WTC11 (cell line): ENCODE measurements around the gene PKD2L1. TPM values are rescaled to one million over a fixed set of nuclear protein-coding genes. Genes with fewer than 3 reads are reported as not detected.

Experiments used
- ATAC-seq: fragments of 200-7000 bp; cut with Tn5 transposase; 2 replicates; pipeline ENCODE4 v1.10.0; 2021; ENCODE audit warnings: mild to moderate bottlenecking, moderate library complexity
- CTCF ChIA-PET: fragments of 300-600 bp; sonication (Branson Sonifier 250); formaldehyde crosslinking; loops from one replicate; lab custom pipeline; 2021; ENCODE audit warnings: antibody characterized with exemption; lab: Charles Lee
- POLR2A ChIA-PET: fragments of 350-600 bp; sonication (Branson Sonifier 250); formaldehyde crosslinking; loops from one replicate; lab custom pipeline; 2021; ENCODE audit warnings: antibody characterized with exemption; lab: Charles Lee
- DNase-seq: peaks from one replicate; pipeline ENCODE4 v3.0.0; 2021; ENCODE audit warnings: low spot score
- H3K27ac Mint-ChIP-seq: 2 replicates; pipeline ENCODE4 v1.8.0; 2021; ENCODE audit warnings: mixed read lengths
- H3K27me3 Mint-ChIP-seq: 2 replicates; pipeline ENCODE4 v1.8.0; 2021; ENCODE audit warnings: low read depth, mild to moderate bottlenecking, moderate library complexity, mixed read lengths
- H3K36me3 Mint-ChIP-seq: 2 replicates; pipeline ENCODE4 v1.8.0; 2021; ENCODE audit warnings: mixed read lengths
- H3K4me1 Mint-ChIP-seq: 2 replicates; pipeline ENCODE4 v1.8.0; 2022; ENCODE audit warnings: mixed read lengths
- H3K4me3 Mint-ChIP-seq: 2 replicates; pipeline ENCODE4 v1.8.0; 2021; ENCODE audit warnings: mild to moderate bottlenecking, moderate library complexity, mixed read lengths
- H3K9me3 Mint-ChIP-seq: 2 replicates; pipeline ENCODE4 v1.8.0; 2021; ENCODE audit warnings: mixed read lengths
- CREB1 ChIP-seq: sonication (generic); formaldehyde crosslinking; IDR thresholded peaks from 2 replicates; pipeline ENCODE4 v1.8.0; 2023; ENCODE audit warnings: mild to moderate bottlenecking, missing genetic modification reagents
- CREM ChIP-seq: sonication (generic); formaldehyde crosslinking; IDR thresholded peaks from 2 replicates; pipeline ENCODE4 v1.8.1; 2022; ENCODE audit warnings: mild to moderate bottlenecking, missing genetic modification reagents, moderate library complexity
- EMX1 ChIP-seq: fragments of 250-450 bp; sonication (Bioruptor Pico); IDR thresholded peaks from 2 replicates; pipeline ENCODE4 v1.8.0; 2021; ENCODE audit warnings: mild to moderate bottlenecking
- ETV6 ChIP-seq: sonication (generic); formaldehyde crosslinking; IDR thresholded peaks from 2 replicates; pipeline ENCODE4 v1.8.1; 2022; ENCODE audit warnings: mild to moderate bottlenecking, missing genetic modification reagents
- GABPB1 ChIP-seq: sonication (generic); formaldehyde crosslinking; IDR thresholded peaks from 2 replicates; pipeline ENCODE4 v1.8.1; 2023; ENCODE audit warnings: mild to moderate bottlenecking, missing genetic modification reagents
- JAZF1 ChIP-seq: fragments of 250-450 bp; sonication (Bioruptor Pico); IDR thresholded peaks from 2 replicates; pipeline ENCODE4 v1.9.0; 2021; ENCODE audit warnings: moderate library complexity, mild to moderate bottlenecking, inconsistent platforms
- KAT7 ChIP-seq: sonication (generic); formaldehyde crosslinking; IDR thresholded peaks from 2 replicates; pipeline ENCODE4 v1.8.1; 2023; ENCODE audit warnings: missing genetic modification reagents, mild to moderate bottlenecking, borderline replicate concordance
- NFYB ChIP-seq: sonication (generic); formaldehyde crosslinking; conservative IDR thresholded peaks from 2 replicates; pipeline ENCODE4 v1.8.0; 2022; ENCODE audit warnings: low read depth, missing genetic modification reagents
- ZNF121 ChIP-seq: sonication (generic); formaldehyde crosslinking; IDR thresholded peaks from 2 replicates; pipeline ENCODE4 v1.8.0; 2023; ENCODE audit warnings: missing genetic modification reagents
- ZNF317 ChIP-seq: sonication (generic); formaldehyde crosslinking; IDR thresholded peaks from 2 replicates; pipeline ENCODE4 v1.8.1; 2023; ENCODE audit warnings: low read depth, mild to moderate bottlenecking, moderate library complexity, missing genetic modification reagents, borderline replicate concordance
- total RNA-seq: library from RNA; stranded (reverse); gene quantifications from 3 replicates; pipeline ENCODE4 v1.2.3, GENCODE V29; 2021
- TF ChIP-seq, protein P1 (sequence below): sonication (generic); formaldehyde crosslinking; IDR thresholded peaks from 2 replicates; pipeline ENCODE4 v1.8.0; 2022; ENCODE audit warnings: mild to moderate bottlenecking, missing genetic modification reagents
- TF ChIP-seq, protein P2 (sequence below): sonication (generic); formaldehyde crosslinking; IDR thresholded peaks from 2 replicates; pipeline ENCODE4 v1.8.1; 2022; ENCODE audit warnings: low read depth, missing genetic modification reagents, borderline replicate concordance
- TF ChIP-seq, protein P3 (sequence below): fragments of 200-600 bp; IDR thresholded peaks from 2 replicates; pipeline ENCODE4 v1.8.0; 2022; ENCODE audit warnings: antibody characterized with exemption
- TF ChIP-seq, protein P4 (sequence below): sonication (generic); formaldehyde crosslinking; IDR thresholded peaks from 2 replicates; pipeline ENCODE4 v1.8.0; 2022; ENCODE audit warnings: missing genetic modification reagents

The PKD2L1 gene
- total RNA-seq, 1 experiment from 2014 or later: not detected

DNA sequence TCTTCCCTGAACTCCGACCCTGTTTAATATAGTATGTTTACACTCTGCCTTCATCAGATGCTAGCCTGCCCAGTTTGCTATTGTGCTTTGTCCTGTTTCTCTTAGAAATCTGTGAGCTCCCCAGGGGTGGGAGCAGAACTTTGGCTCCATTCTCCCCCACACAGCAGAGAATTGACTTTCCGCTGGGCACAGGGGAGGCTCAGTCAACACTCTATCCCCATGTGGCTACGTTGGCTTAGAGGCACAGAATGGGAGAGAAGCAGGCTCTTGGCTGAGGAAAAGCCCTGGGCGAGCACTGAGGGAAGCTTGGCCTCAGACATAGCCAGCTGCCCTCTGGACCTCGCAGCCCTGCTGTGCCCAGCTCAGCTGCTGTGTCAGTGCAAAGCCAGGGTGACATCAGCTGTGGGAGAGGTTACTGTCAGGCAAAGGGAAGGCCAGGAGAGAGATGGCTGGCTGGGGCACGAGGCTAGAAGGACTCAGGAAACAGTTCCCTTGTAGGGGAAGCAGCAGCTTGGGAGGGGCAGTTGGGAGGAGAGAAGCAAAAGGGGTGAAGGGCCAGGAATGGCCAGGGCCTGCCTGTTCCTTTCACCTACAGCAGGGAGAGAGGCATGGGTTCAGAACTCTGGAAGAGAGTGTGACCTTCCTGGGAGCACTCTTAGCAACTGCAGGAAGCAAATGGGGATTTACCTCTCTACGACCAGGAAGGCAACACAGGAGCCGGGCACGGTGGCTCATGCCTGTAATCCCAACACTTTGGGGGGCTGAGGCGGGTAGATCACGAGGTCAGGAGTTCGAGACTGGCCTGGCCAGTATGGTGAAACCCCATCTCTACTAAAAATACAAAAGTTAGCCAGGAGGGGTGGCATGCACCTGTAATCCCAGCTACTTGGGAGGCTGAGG, 11.2 kb upstream of the PKD2L1 start:
- no peak for ATAC-seq

DNA sequence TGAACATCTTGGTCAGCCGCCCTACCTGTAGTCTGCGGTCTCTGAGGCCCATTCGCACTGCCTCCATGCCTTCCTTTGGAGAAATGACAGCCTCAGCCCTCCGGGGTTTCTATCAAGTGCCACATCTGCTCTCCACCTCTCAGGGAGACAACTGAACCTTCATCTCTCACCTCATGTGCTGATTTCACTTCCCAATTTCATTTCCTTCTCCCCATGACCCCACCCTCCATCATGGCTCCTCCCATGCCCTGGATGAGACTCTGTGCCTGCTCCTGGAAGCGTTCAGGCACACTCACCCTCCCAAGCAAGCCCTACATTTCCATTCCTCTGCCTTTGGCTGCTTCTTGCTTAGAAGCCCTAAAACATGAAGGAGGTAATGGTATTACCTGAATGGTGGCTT, 9.2 kb upstream of the PKD2L1 start:
- DNase-seq (no peak), ATAC-seq (no peak)
- H3K9me3 Mint-ChIP-seq: no peaks in the 10 kb centered on the region
- no peak overlapping the region for H3K4me3 Mint-ChIP-seq
- CTCF ChIA-PET: interaction anchor here (0.9 to 1.6 kb wide), 3 partner anchors 10 to 180 kb away, joined by 3 to 7 read pairs (median 6); partner anchors contain the start of gene SEC31B
- H3K36me3 Mint-ChIP-seq: no peaks in the 10 kb centered on the region
- POLR2A ChIA-PET: no interaction called here
- peaks cover 28% of the 10 kb centered on the region for H3K4me1 Mint-ChIP-seq
- H3K27ac Mint-ChIP-seq: no peak overlapping the region
- TF ChIP-seq, protein P1, sequence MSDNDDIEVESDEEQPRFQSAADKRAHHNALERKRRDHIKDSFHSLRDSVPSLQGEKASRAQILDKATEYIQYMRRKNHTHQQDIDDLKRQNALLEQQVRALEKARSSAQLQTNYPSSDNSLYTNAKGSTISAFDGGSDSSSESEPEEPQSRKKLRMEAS (CRISPR knock-in tag): no peak
- TF ChIP-seq, protein P2, sequence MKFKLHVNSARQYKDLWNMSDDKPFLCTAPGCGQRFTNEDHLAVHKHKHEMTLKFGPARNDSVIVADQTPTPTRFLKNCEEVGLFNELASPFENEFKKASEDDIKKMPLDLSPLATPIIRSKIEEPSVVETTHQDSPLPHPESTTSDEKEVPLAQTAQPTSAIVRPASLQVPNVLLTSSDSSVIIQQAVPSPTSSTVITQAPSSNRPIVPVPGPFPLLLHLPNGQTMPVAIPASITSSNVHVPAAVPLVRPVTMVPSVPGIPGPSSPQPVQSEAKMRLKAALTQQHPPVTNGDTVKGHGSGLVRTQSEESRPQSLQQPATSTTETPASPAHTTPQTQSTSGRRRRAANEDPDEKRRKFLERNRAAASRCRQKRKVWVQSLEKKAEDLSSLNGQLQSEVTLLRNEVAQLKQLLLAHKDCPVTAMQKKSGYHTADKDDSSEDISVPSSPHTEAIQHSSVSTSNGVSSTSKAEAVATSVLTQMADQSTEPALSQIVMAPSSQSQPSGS: no peak
- TF ChIP-seq ZNF121 (CRISPR knock-in tag) (no peak), KAT7 (CRISPR knock-in tag) (no peak), ZNF317 (CRISPR knock-in tag) (no peak), CREB1 (CRISPR knock-in tag) (no peak), NFYB (no peak), ETV6 (CRISPR knock-in tag) (no peak), CREM (no peak)
- TF ChIP-seq, all 79 proteins: peak for 0
- peaks cover under 1% of the 10 kb centered on the region for H3K27me3 Mint-ChIP-seq

More for the DNA sequence above, 11.2 kb upstream of the PKD2L1 start:
- CTCF ChIA-PET: interaction anchor here (0.7 to 3.8 kb wide), 5 partner anchors 30 to 178 kb away, joined by 3 to 20 read pairs (median 5); partner anchors contain the start of gene SEC31B
- H3K4me1 Mint-ChIP-seq: peaks cover 44% of the 10 kb centered on the region
- H3K4me3 Mint-ChIP-seq: no peak overlapping the region
- DNase-seq: no peak
- POLR2A ChIA-PET: interaction anchor here (0.5 to 0.6 kb wide), 2 partner anchors 57 to 234 kb away, joined by 3 read pairs; no protein-coding TSS in a partner anchor
- no peaks in the 10 kb centered on the region for H3K9me3 Mint-ChIP-seq
- H3K36me3 Mint-ChIP-seq: no peaks in the 10 kb centered on the region
- no peaks in the 10 kb centered on the region; the same call in 1 of the 2 replicates for H3K27me3 Mint-ChIP-seq
- TF ChIP-seq NFYB (no peak), GABPB1 (peak; percentile 68)
- peak overlapping the region; percentile 70 for H3K27ac Mint-ChIP-seq

DNA sequence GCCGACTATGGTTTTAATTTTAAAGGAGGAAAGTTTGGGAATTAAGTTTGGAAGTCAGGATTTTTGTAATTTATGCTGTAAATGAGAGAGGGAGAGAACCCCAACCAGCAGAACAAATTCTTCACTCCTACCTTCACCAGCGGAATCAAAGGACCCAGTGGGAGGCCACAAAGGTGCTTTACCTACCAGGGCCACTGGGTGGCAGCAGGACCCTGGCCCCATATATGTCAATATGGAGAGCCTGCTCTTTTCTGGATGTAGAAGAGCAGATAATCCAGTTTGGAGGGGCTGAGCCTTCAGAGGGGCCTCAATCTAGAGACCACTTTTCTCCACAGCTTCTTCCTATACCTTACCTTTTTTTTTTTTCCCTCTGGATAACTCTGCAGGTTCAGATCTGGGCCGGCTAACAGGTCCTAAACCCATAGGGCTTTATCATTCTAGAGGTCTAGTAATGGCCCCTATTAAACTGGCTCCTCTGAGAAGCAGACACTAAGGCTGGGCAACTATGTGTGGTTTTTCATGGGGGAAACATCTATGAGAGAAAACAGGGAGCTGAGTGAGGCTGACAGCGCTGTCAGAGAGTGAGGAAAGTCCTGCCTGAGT, 8.5 kb upstream of the PKD2L1 start:
- CTCF ChIA-PET: interaction anchor here (0.6 to 1.6 kb wide), 3 partner anchors 143 to 244 kb away, joined by 3 to 7 read pairs (median 5); partner anchors contain the start of gene SEC31B
- POLR2A ChIA-PET: no interaction called here
- Mint-ChIP-seq H3K9me3 (no peaks in the 10 kb centered on the region), H3K4me3 (no peak overlapping the region), H3K27me3 (peaks cover 6% of the 10 kb centered on the region), H3K36me3 (no peaks in the 10 kb centered on the region), H3K4me1 (peaks cover 28% of the 10 kb centered on the region), H3K27ac (no peak overlapping the region)
- TF ChIP-seq GABPB1 (0 out of 2 replicates have a peak, but pooled peaks have one; percentile 14), JAZF1 (CRISPR knock-in tag) (no peak)
- TF ChIP-seq, protein P3, sequence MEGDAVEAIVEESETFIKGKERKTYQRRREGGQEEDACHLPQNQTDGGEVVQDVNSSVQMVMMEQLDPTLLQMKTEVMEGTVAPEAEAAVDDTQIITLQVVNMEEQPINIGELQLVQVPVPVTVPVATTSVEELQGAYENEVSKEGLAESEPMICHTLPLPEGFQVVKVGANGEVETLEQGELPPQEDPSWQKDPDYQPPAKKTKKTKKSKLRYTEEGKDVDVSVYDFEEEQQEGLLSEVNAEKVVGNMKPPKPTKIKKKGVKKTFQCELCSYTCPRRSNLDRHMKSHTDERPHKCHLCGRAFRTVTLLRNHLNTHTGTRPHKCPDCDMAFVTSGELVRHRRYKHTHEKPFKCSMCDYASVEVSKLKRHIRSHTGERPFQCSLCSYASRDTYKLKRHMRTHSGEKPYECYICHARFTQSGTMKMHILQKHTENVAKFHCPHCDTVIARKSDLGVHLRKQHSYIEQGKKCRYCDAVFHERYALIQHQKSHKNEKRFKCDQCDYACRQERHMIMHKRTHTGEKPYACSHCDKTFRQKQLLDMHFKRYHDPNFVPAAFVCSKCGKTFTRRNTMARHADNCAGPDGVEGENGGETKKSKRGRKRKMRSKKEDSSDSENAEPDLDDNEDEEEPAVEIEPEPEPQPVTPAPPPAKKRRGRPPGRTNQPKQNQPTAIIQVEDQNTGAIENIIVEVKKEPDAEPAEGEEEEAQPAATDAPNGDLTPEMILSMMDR: peak; percentile 66
- ATAC-seq (peak; percentile 62), DNase-seq (peak; percentile 82)

DNA sequence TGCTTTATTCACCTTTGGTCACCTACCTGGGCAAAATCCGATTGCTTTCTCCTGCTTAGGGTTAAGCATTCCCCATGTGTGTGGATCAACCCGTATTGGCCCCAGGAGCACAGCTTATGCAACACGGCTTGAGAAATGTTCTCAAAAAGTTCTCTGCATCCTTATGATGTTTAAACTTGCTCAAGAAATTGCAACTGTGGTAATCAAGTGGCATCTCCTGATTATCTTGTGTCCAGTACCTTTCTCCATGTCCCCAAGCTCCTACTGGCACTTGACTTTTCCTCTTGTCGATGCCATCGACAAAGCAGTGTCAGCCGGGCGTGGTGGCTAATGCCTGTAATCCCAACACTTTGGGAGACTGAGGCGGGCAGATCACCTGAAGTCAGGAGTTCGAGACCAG, 4.7 kb upstream of the PKD2L1 start:
- H3K36me3 Mint-ChIP-seq: no peaks in the 10 kb centered on the region
- ChIA-PET POLR2A (no interaction called here), CTCF (no interaction called here)
- H3K9me3 Mint-ChIP-seq: no peaks in the 10 kb centered on the region
- ATAC-seq (no peak), DNase-seq (no peak)
- no peak overlapping the region for H3K27ac Mint-ChIP-seq
- H3K27me3 Mint-ChIP-seq: peaks cover 27% of the 10 kb centered on the region
- no peak overlapping the region for H3K4me3 Mint-ChIP-seq
- TF ChIP-seq JAZF1 (CRISPR knock-in tag) (no peak), EMX1 (CRISPR knock-in tag) (no peak)
- TF ChIP-seq, protein P4, sequence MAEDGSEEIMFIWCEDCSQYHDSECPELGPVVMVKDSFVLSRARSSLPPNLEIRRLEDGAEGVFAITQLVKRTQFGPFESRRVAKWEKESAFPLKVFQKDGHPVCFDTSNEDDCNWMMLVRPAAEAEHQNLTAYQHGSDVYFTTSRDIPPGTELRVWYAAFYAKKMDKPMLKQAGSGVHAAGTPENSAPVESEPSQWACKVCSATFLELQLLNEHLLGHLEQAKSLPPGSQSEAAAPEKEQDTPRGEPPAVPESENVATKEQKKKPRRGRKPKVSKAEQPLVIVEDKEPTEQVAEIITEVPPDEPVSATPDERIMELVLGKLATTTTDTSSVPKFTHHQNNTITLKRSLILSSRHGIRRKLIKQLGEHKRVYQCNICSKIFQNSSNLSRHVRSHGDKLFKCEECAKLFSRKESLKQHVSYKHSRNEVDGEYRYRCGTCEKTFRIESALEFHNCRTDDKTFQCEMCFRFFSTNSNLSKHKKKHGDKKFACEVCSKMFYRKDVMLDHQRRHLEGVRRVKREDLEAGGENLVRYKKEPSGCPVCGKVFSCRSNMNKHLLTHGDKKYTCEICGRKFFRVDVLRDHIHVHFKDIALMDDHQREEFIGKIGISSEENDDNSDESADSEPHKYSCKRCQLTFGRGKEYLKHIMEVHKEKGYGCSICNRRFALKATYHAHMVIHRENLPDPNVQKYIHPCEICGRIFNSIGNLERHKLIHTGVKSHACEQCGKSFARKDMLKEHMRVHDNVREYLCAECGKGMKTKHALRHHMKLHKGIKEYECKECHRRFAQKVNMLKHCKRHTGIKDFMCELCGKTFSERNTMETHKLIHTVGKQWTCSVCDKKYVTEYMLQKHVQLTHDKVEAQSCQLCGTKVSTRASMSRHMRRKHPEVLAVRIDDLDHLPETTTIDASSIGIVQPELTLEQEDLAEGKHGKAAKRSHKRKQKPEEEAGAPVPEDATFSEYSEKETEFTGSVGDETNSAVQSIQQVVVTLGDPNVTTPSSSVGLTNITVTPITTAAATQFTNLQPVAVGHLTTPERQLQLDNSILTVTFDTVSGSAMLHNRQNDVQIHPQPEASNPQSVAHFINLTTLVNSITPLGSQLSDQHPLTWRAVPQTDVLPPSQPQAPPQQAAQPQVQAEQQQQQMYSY (CRISPR knock-in tag): no peak
- peaks cover 7% of the 10 kb centered on the region for H3K4me1 Mint-ChIP-seq
